D721Med (cell line): Measurements from ENCODE around the gene FAM118A.
"Not testable (repeated sequence)": the region's sequence is repeated elsewhere in the genome, so short reads cannot be mapped to it uniquely, and the experiment has no call there.

Source experiments
- DNase-seq: peaks from one replicate; pipeline ENCODE4 v3.0.0; 2011; ENCODE audit warnings: low spot score; ENCODE audit not compliant: insufficient read length
- FAIRE-seq: peaks from 2 replicates; lab custom pipeline; 2011; peaks lifted over from hg19 to GRCh38; lab: Jason Lieb, UNC
- CTCF ChIP-seq: IDR thresholded peaks from 2 replicates; pipeline ENCODE4 v1.5.1; 2012; ENCODE audit warnings: mild to moderate bottlenecking, control low read depth; ENCODE audit not compliant: insufficient read depth; ENCODE audit errors: missing control alignments

FAM118A gene

GRCh38 chr22:45286854-45287551, 22.7 kb upstream of the FAM118A start:
- DNase-seq (no peak), FAIRE-seq (no peak)
- TF ChIP-seq CTCF: no peak

- no peak for TF ChIP-seq CTCF
- no peak for FAIRE-seq
- DNase-seq: no peak
Observed at GRCh38 chr22:45290410-45290936, 19.3 kb upstream of the FAM118A start.

GRCh38 chr22:45291061-45291930, 18.4 kb upstream of the FAM118A start:
- FAIRE-seq (no peak), DNase-seq (no peak)
- TF ChIP-seq CTCF: no peak

GRCh38 chr22:45291931-45292290, 17.8 kb upstream of the FAM118A start:
- TF ChIP-seq CTCF: no peak
- no peak for FAIRE-seq
- DNase-seq: no peak

- no peak for TF ChIP-seq CTCF
- DNase-seq (no peak), FAIRE-seq (no peak)
Observed at GRCh38 chr22:45292731-45293442, 16.8 kb upstream of the FAM118A start.

- no peak for TF ChIP-seq CTCF
- no peak for DNase-seq
Observed at GRCh38 chr22:45294030-45294429, 15.7 kb upstream of the FAM118A start.

GRCh38 chr22:45295004-45295403, 14.7 kb upstream of the FAM118A start:
- not testable (repeated sequence) for FAIRE-seq, DNase-seq

More at GRCh38 chr22:45294030-45294429, 15.7 kb upstream of the FAM118A start:
- FAIRE-seq: no peak
